ENCODE results near the gene TRPM7.
"Not testable (repeated sequence)": the region's sequence is repeated elsewhere in the genome, so short reads cannot be mapped to it uniquely, and the experiment has no call there.

Gene TRPM7

GRCh38 chr15:50686469-50687301, at the start of gene TRPM7:
Gene TRPM7 (minus strand): TSS chr15:50686797. CDS start chr15:50686533, 264 bp downstream.
- H3K27ac ChIP-seq: peak within 1 kb of the TSS; percentile 67 to 96 (median 91)
- H3K4me3 ChIP-seq: peak within 1 kb of the TSS; percentile 60 to 94 (median 77)

- Histone ChIP-seq H3K27ac (no peak overlapping the region), H3K4me3 (no peak overlapping the region)
These were observed 48.6 kb upstream of the TRPM7 start for GRCh38 chr15:50735156-50735555.

- no peak overlapping the region for H3K4me3 ChIP-seq
- no peak overlapping the region for H3K27ac ChIP-seq
These were observed 39.7 kb upstream of the TRPM7 start for GRCh38 chr15:50726315-50726714.

- H3K27ac ChIP-seq: no peak overlapping the region
- H3K4me3 ChIP-seq: no peak overlapping the region
These were observed 32.1 kb upstream of the TRPM7 start for GRCh38 chr15:50718700-50719125.

GRCh38 chr15:50712018-50712417, 25.4 kb upstream of the TRPM7 start:
- Histone ChIP-seq H3K27ac (no peak overlapping the region), H3K4me3 (no peak overlapping the region)

GRCh38 chr15:50710585-50710984, 24.0 kb upstream of the TRPM7 start:
- no peak overlapping the region for H3K4me3 ChIP-seq
- H3K27ac ChIP-seq: no peak overlapping the region

- Histone ChIP-seq H3K4me3 (no peak overlapping the region), H3K27ac (no peak overlapping the region)
These were observed 21.4 kb upstream of the TRPM7 start for GRCh38 chr15:50707878-50708427.

- Histone ChIP-seq H3K4me3 (no peak overlapping the region), H3K27ac (no peak overlapping the region)
These were observed 16.3 kb upstream of the TRPM7 start for GRCh38 chr15:50702762-50703334.

- H3K27ac ChIP-seq: peak overlapping the region in 1 of 21 experiments; percentile 26
- no peak overlapping the region for H3K4me3 ChIP-seq
These were observed 11.5 kb upstream of the TRPM7 start for GRCh38 chr15:50698101-50698500.

- peak overlapping the region in 1 of 21 experiments; percentile 26 for H3K27ac ChIP-seq
- H3K4me3 ChIP-seq: no peak overlapping the region
These were observed 10.7 kb upstream of the TRPM7 start for GRCh38 chr15:50697109-50697797.

GRCh38 chr15:50694634-50695165, 8.1 kb upstream of the TRPM7 start:
- not testable (repeated sequence) for H3K4me3 ChIP-seq, H3K27ac ChIP-seq

- peak overlapping the region; percentile 60 to 94 (median 77) for H3K4me3 ChIP-seq
These were observed 805 bp upstream of the TRPM7 start for GRCh38 chr15:50687302-50687902.

GRCh38 chr15:50685976-50686468, 575 bp downstream of the TRPM7 start:
- Histone ChIP-seq H3K27ac (peak overlapping the region; percentile 67 to 96 (median 91)), H3K4me3 (peak overlapping the region; percentile 60 to 94 (median 77))

More at GRCh38 chr15:50687302-50687902, 805 bp upstream of the TRPM7 start:
- H3K27ac ChIP-seq: peak overlapping the region in 20 of 21 experiments; percentile 78 to 96 (median 91)

GRCh38 chr15:50685191-50685975, 1.2 kb downstream of the TRPM7 start:
- Histone ChIP-seq H3K27ac (peak overlapping the region in 20 of 21 experiments; percentile 78 to 96 (median 91)), H3K4me3 (peak overlapping the region; percentile 60 to 94 (median 77))

GRCh38 chr15:50681467-50681866, 5.1 kb downstream of the TRPM7 start:
- no peak overlapping the region for H3K27ac ChIP-seq

GRCh38 chr15:50676799-50677483, 9.7 kb downstream of the TRPM7 start:
- no peak overlapping the region for H3K4me3 ChIP-seq
- H3K27ac ChIP-seq: peak overlapping the region in 2 of 21 experiments; percentile 25 to 39

More at GRCh38 chr15:50681467-50681866, 5.1 kb downstream of the TRPM7 start:
- H3K4me3 ChIP-seq: no peak overlapping the region

- Histone ChIP-seq H3K27ac (no peak overlapping the region), H3K4me3 (no peak overlapping the region)
These were observed 11.0 kb downstream of the TRPM7 start for GRCh38 chr15:50675535-50676144.
